Vagina (tissue), 2 donors: ENCODE results near the gene UST. TPM values are rescaled to one million over a fixed set of nuclear protein-coding genes. Genes with fewer than 3 reads are reported as not detected.
"Not testable (repeated sequence)": the region's sequence is repeated elsewhere in the genome, so short reads cannot be mapped to it uniquely, and the experiment has no call there.

Experiments used
- DNase-seq, 2 donors: peaks; one replicate each; pipeline ENCODE4 v3.0.0-alpha.2; 2017; ENCODE audit errors: extremely low spot score in 2 of 2
- H3K27ac ChIP-seq: fragments of 200-600 bp; sonication (generic); one replicate; pipeline ENCODE4 v1.5.1; 2019
- H3K27me3 ChIP-seq: fragments of 200-600 bp; sonication (generic); one replicate; pipeline ENCODE4 v1.5.1; 2019
- H3K36me3 ChIP-seq, 2 donors: fragments of 200-600 bp; sonication (generic); one replicate each; pipeline ENCODE4 v1.5.1; 2017 to 2019
- H3K4me1 ChIP-seq: fragments of 200-600 bp; sonication (generic); one replicate; pipeline ENCODE4 v1.5.1; 2019
- H3K4me3 ChIP-seq, 2 donors: fragments of 200-600 bp; sonication (generic); 1 replicate in 1 of 2; 2 replicates in 1 of 2; pipeline ENCODE4 v1.5.1; 2016 to 2019
- H3K9me3 ChIP-seq: fragments of 200-600 bp; sonication (generic); one replicate; pipeline ENCODE4 v1.5.1; 2019
- POLR2A ChIP-seq, 2 donors: fragments of 450-650 bp; IDR thresholded peaks; one replicate each; pipeline ENCODE4 v1.6.1; 2017; ENCODE audit warnings: antibody characterized with exemption in 2 of 2, mild to moderate bottlenecking in 2 of 2, moderate library complexity in 2 of 2
- POLR2AphosphoS5 ChIP-seq, 2 donors: sonication (generic); formaldehyde crosslinking; IDR thresholded peaks; one replicate each; pipeline ENCODE4 v1.9.0; 2017; ENCODE audit warnings: antibody characterized with exemption in 2 of 2, mild to moderate bottlenecking in 2 of 2, low read depth in 1 of 2; ENCODE audit not compliant: insufficient read depth in 1 of 2
- intact Hi-C: fragments of 100-400 bp; cut with DNase I; formaldehyde crosslinking; loops from one replicate; pipeline ENCODE4 v1.15.1; 2023
- total RNA-seq: library from RNA; depleted of rRNA; stranded (reverse); fragments of >200 nt; gene quantifications from one replicate; pipeline ENCODE4 v1.2.3, GENCODE V29; 2016
- TF ChIP-seq, protein P1 (sequence below), 3 experiments: fragments of 450-650 bp in 2 of 3; fragments of 200-600 bp in 1 of 3; sonication (generic) in 1 of 3; IDR thresholded peaks; one replicate each; pipeline ENCODE4 v1.5.1; 2017 to 2019; ENCODE audit warnings: antibody characterized with exemption in 3 of 3, mild to moderate bottlenecking in 2 of 3, moderate library complexity in 2 of 3

The UST gene
- total RNA-seq, 1 donor from 2014 or later = 14.2 TPM

DNA sequence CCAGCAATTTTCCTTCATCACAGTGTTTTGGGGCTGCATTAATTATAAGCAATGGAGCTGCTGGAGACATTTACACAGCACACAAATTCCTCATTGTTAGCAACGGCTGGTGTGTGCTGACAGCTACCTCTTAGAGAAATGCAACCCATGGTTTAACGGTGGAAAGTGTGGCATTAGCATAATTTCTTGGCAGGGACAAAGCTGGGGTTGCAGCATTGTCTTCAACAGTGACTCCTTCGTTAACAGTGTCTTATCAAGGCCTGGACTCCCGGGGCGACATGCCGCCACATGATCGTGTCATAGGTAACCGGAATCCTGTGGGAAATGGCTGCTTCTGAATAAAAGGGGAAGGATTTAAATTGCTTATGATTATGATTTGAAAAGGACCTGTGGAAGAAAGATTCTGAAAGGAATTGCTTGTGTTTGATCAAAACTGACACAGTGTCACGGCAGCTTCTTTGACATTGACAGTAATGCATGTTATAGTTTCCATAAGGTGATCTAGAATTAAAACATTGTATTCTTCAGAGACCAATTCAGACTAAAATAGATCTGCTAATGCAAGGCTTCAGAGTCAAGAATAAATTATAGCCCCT, 128.0 kb downstream of the UST start:
- Histone ChIP-seq H3K27me3 (no peaks in the 10 kb centered on the region), H3K9me3 (no peaks in the 10 kb centered on the region), H3K27ac (no peak overlapping the region), H3K4me3 (no peak overlapping the region), H3K4me1 (peaks cover 6% of the 10 kb centered on the region), H3K36me3 (no peaks in the 10 kb centered on the region)
- TF ChIP-seq, protein P1, sequence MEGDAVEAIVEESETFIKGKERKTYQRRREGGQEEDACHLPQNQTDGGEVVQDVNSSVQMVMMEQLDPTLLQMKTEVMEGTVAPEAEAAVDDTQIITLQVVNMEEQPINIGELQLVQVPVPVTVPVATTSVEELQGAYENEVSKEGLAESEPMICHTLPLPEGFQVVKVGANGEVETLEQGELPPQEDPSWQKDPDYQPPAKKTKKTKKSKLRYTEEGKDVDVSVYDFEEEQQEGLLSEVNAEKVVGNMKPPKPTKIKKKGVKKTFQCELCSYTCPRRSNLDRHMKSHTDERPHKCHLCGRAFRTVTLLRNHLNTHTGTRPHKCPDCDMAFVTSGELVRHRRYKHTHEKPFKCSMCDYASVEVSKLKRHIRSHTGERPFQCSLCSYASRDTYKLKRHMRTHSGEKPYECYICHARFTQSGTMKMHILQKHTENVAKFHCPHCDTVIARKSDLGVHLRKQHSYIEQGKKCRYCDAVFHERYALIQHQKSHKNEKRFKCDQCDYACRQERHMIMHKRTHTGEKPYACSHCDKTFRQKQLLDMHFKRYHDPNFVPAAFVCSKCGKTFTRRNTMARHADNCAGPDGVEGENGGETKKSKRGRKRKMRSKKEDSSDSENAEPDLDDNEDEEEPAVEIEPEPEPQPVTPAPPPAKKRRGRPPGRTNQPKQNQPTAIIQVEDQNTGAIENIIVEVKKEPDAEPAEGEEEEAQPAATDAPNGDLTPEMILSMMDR (IDR thresholded peaks at IDR 0.05) = no peak
- no peak for DNase-seq
- intact Hi-C loops = no loop called here

DNA sequence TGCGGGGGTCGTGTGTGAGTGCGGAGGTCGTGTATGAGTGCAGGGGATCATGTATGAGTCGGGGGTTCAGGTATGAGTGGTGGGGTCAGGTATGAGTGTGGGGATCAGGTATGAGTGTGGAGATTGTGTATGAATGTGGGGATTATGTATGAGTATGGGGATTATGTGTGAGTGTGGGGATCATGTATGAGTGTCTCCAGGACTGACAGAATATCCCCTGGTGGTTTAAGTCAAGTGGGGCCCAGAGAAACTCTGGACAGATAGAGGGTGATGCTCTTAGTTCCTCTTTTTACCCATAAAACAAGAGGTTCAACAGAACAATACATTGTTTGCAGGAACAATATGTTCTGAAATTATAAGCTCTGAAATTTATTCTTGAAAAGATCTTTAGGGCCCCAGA, 131.9 kb downstream of the UST start:
- Histone ChIP-seq H3K27ac (no peak overlapping the region), H3K4me3 (no peak overlapping the region), H3K36me3 (no peaks in the 10 kb centered on the region), H3K9me3 (no peaks in the 10 kb centered on the region), H3K27me3 (no peaks in the 10 kb centered on the region), H3K4me1 (no peaks in the 10 kb centered on the region)
- TF ChIP-seq POLR2AphosphoS5 (IDR thresholded peaks at IDR 0.05; ENCODE audit: insufficient read depth in 1 of 2, low read depth in 1 of 2) (no peak), POLR2A (IDR thresholded peaks at IDR 0.05) (no peak)
- TF ChIP-seq, protein P1 (IDR thresholded peaks at IDR 0.05) = no peak
- no peak for DNase-seq
- intact Hi-C loops = no loop called here

DNA sequence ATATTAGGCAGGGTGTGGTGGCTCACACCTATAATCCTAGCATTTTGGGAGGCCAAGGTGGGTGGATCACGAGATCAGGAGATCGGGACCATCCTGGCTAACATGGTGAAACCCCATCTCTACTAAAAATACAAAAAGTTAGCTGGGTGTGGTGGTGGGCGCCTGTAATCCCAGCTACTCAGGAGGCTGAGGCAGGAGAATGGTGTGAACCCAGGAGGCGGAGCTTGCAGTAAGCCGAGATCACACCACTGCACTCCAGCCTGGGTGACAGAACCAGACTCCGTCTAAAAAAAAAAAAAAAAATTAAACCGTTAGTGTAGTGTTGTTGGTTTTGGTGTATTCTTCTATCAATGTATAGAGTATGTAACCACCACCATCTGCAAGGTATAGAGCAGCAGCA, 133.9 kb downstream of the UST start:
- H3K27me3 ChIP-seq, intact Hi-C loops, H3K27ac ChIP-seq, DNase-seq, H3K36me3 ChIP-seq, H3K4me3 ChIP-seq, H3K4me1 ChIP-seq, H3K9me3 ChIP-seq: not testable (repeated sequence)

DNA sequence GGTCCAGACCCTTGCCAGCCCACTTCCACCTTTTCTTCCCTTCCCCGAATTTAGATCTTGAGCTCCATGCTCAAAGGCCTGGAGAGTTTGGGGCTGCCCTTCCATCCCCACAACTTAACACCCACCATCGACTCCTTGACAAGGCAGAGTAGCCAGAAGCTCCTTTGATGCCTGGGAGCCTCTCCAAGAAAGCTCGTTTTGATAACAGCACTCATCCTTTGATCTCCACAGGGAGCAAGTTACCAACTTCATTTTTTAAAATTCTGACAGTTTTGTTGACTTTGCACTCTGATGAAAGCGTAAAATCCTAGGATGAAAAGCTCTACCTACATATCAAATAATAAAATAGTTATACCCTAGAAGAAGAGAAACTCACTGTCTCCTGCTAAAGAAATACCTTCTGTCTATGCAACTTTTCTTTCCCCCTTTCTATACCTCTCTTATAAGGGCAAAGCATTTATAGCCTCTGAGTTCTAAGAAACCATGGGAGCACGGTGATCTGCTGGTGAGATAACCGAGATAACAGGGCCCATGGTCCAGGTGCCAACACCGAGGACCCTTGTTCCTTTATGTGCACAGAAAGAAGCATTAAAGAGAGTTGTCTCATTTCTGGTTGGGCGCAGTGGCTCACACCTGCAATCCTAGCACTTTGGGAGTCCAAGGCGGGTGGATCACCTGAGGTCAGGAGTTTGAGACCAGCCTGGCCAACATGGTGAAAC, 134.9 kb downstream of the UST start:
- TF ChIP-seq, protein P1 (IDR thresholded peaks at IDR 0.05) = no peak
- TF ChIP-seq POLR2A (IDR thresholded peaks at IDR 0.05) = no peak
- TF ChIP-seq POLR2AphosphoS5 (IDR thresholded peaks at IDR 0.05; ENCODE audit: insufficient read depth in 1 of 2, low read depth in 1 of 2) = no peak
- intact Hi-C loops = no loop called here
- Histone ChIP-seq H3K36me3 (no peaks in the 10 kb centered on the region), H3K27ac (no peak overlapping the region), H3K27me3 (no peaks in the 10 kb centered on the region), H3K9me3 (no peaks in the 10 kb centered on the region), H3K4me1 (peaks cover 19% of the 10 kb centered on the region), H3K4me3 (no peak overlapping the region)
- no peak for DNase-seq

DNA sequence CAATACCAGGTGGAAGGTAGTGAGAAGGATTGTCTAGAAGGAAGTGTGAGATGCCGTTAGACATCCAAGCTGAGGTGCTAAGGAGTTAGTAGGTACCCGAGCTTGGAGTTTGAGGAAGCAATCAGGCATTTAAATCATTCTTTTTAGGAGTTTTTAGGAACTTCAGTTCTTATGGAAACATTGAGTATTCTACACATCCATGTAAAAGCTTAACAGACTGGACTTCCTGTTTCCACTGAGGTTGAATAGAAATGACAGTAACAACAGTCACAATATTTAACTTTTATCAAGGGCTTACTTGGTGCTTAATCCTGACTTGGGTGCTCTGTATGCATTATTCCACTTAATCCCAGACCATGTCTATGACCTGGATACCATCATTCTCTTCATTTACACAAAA, 136.4 kb downstream of the UST start:
- intact Hi-C loops = no loop called here
- no peaks in the 10 kb centered on the region for H3K9me3 ChIP-seq
- H3K27me3 ChIP-seq = no peaks in the 10 kb centered on the region
- no peak for TF ChIP-seq POLR2A (IDR thresholded peaks at IDR 0.05)
- no peak for TF ChIP-seq POLR2AphosphoS5 (IDR thresholded peaks at IDR 0.05; ENCODE audit: insufficient read depth in 1 of 2, low read depth in 1 of 2)
- TF ChIP-seq, protein P1 (IDR thresholded peaks at IDR 0.05) = no peak
- H3K4me3 ChIP-seq = no peak overlapping the region
- no peak for DNase-seq
- H3K4me1 ChIP-seq = peaks cover 22% of the 10 kb centered on the region
- H3K36me3 ChIP-seq = no peaks in the 10 kb centered on the region
- H3K27ac ChIP-seq = no peak overlapping the region
